ENCODE results near the gene DCUN1D4. TPM values are rescaled to one million over a fixed set of nuclear protein-coding genes. Genes with fewer than 3 reads are reported as not detected.

Gene DCUN1D4
- total RNA-seq, 2 donors from 2014 or later, result 46.9 to 48.7 TPM

Other genes with a start within 250 kb of the DCUN1D4 start
- under 1 TPM; 0.07 to 0.19 TPM for gene LRRC66, start 177.2 kb downstream of the DCUN1D4 start, total RNA-seq
- gene SGCB, start 195.1 kb downstream of the DCUN1D4 start, total RNA-seq, result 10 to 100 TPM; 10.5 to 12.1 TPM
- under 1 TPM; 0.21 to 0.30 TPM for gene SPATA18, start 208.2 kb downstream of the DCUN1D4 start, total RNA-seq